HCT116 (cell line): ENCODE results near the gene KCNQ1OT1. TPM values are rescaled to one million over a fixed set of nuclear protein-coding genes. Genes with fewer than 3 reads are reported as not detected.

ENCODE experiments used
- ATAC-seq: fragments of 200-7000 bp; cut with Tn5 transposase; 2 replicates; pipeline ENCODE4 v1.9.1; 2020; ENCODE audit warnings: mild to moderate bottlenecking, moderate library complexity
- BruUV-seq: library from RNA; stranded (reverse); fragments of 400-500 nt; replicated peaks from 2 replicates; lab custom pipeline; 2021; lab: Mats Ljungman, UMichigan
- CTCF ChIA-PET: fragments of 300-600 bp; sonication (Branson Sonifier 250); formaldehyde crosslinking; loops from one replicate; lab custom pipeline; 2021; ENCODE audit warnings: antibody characterized with exemption; lab: Charles Lee
- POLR2A ChIA-PET: fragments of 300-600, 350-600 bp; sonication (Branson Sonifier 250); formaldehyde crosslinking; loops from one replicate; lab custom pipeline; 2021; ENCODE audit warnings: antibody characterized with exemption; lab: Charles Lee
- RAD21 ChIA-PET, 2 experiments: fragments of 300-600 bp; sonication (Branson Sonifier 250); formaldehyde crosslinking; loops; one replicate each; lab custom pipeline; 2023; ENCODE audit warnings: low total read pairs in 2 of 2; ENCODE audit not compliant: uncharacterized antibody in 2 of 2, unreplicated experiment in 2 of 2, low non-redundant PET in 1 of 2; lab: Charles Lee
- DNase-seq: peaks from one replicate; pipeline ENCODE4 v3.0.0-alpha.2; 2010; ENCODE audit warnings: low read depth, low spot score
- H2AFZ ChIP-seq: fragments of 200-600 bp; shearing (Covaris generic), sonication (generic); 2 replicates; pipeline ENCODE4 v1.6.1; 2017; ENCODE audit warnings: low read depth, mixed run types, mixed read lengths, antibody characterized with exemption, low read length; ENCODE audit not compliant: poor library complexity, severe bottlenecking
- H3K27ac ChIP-seq: 2 replicates; pipeline ENCODE4 v1.5.1; 2012; ENCODE audit warnings: low read depth, low read length
- H3K27me3 ChIP-seq: fragments of 200-600 bp; sonication (generic); 2 replicates; pipeline ENCODE4 v1.6.1; 2016; ENCODE audit warnings: mixed run types, low read length, mixed read lengths; ENCODE audit not compliant: insufficient read depth
- H3K36me3 ChIP-seq, 2 experiments: fragments of 200-500 bp in 1 of 2; fragments of 200-600 bp in 1 of 2; sonication (Bioruptor generic) in 1 of 2; sonication (generic) in 1 of 2; 2 replicates each; pipeline versions ENCODE4 v1.5.1 to v1.6.1; 2014 to 2016; ENCODE audit warnings: low read length in 2 of 2, inconsistent platforms in 1 of 2, mixed read lengths in 1 of 2, mixed run types in 1 of 2; ENCODE audit not compliant: insufficient read depth in 2 of 2, control insufficient read depth in 1 of 2
- H3K4me1 ChIP-seq, 2 experiments: fragments of 200-600 bp in 1 of 2; sonication (generic) in 1 of 2; 2 replicates each; pipeline versions ENCODE4 v1.5.1 to v1.6.1; 2012 to 2017; ENCODE audit warnings: low read length in 2 of 2, inconsistent platforms in 1 of 2, mild to moderate bottlenecking in 1 of 2, mixed read lengths in 1 of 2, mixed run types in 1 of 2, moderate library complexity in 1 of 2; ENCODE audit not compliant: insufficient read depth in 2 of 2, control insufficient read depth in 1 of 2
- H3K4me2 ChIP-seq: fragments of 200-600 bp; sonication (generic); 2 replicates; pipeline ENCODE4 v1.6.1; 2017; ENCODE audit warnings: mixed run types, low read length, mixed read lengths
- H3K4me3 ChIP-seq, 2 experiments: fragments of 200-600 bp in 1 of 2; sonication (generic) in 1 of 2; replicated peaks in 1 of 2; 2 replicates each; pipeline ENCODE4 v1.5.1; 2011 to 2016; ENCODE audit warnings: low read length in 2 of 2, control low read depth in 1 of 2, low read depth in 1 of 2, mild to moderate bottlenecking in 1 of 2, mixed read lengths in 1 of 2, mixed run types in 1 of 2
- H3K79me2 ChIP-seq: fragments of 200-600 bp; sonication (generic); 2 replicates; pipeline ENCODE4 v1.6.1; 2017; ENCODE audit warnings: mild to moderate bottlenecking, mixed run types, low read length, moderate library complexity, mixed read lengths; ENCODE audit not compliant: insufficient read depth
- H3K9ac ChIP-seq: fragments of 200-600 bp; sonication (generic); 2 replicates; pipeline ENCODE4 v1.6.1; 2016; ENCODE audit warnings: low read length, mixed read lengths
- H3K9me2 ChIP-seq: fragments of 200-600 bp; sonication (generic), shearing (Covaris generic); 2 replicates; pipeline ENCODE4 v1.6.1; 2017; ENCODE audit warnings: mixed run types, mild to moderate bottlenecking, moderate library complexity; ENCODE audit not compliant: insufficient read depth
- H3K9me3 ChIP-seq, 2 experiments: fragments of 200-500 bp in 1 of 2; fragments of 200-600 bp in 1 of 2; sonication (Bioruptor generic) in 1 of 2; sonication (generic) in 1 of 2; 2 replicates each; pipeline ENCODE4 v1.6.1; 2014 to 2017; ENCODE audit warnings: low read length in 2 of 2, mixed read lengths in 2 of 2, inconsistent platforms in 1 of 2, low read depth in 1 of 2, mild to moderate bottlenecking in 1 of 2, mixed run types in 1 of 2, moderate library complexity in 1 of 2; ENCODE audit not compliant: control insufficient read depth in 1 of 2, insufficient read depth in 1 of 2
- H4K20me1 ChIP-seq: fragments of 200-600 bp; sonication (generic), shearing (Covaris generic); 2 replicates; pipeline ENCODE4 v1.6.1; 2017; ENCODE audit warnings: mixed run types, mild to moderate bottlenecking, moderate library complexity; ENCODE audit not compliant: insufficient read depth
- CEBPB ChIP-seq: IDR thresholded peaks from 2 replicates; pipeline ENCODE4 v1.6.1; 2012; ENCODE audit warnings: low read depth
- EGR1 ChIP-seq: IDR thresholded peaks from 2 replicates; pipeline ENCODE4 v1.6.1; 2012; ENCODE audit warnings: low read depth
- ELF1 ChIP-seq: IDR thresholded peaks from 2 replicates; pipeline ENCODE4 v1.6.1; 2012; ENCODE audit warnings: low read depth, borderline replicate concordance
- RAD21 ChIP-seq: IDR thresholded peaks from 2 replicates; pipeline ENCODE4 v1.6.1; 2012; ENCODE audit warnings: low read depth, mild to moderate bottlenecking
- SP1 ChIP-seq: IDR thresholded peaks from 2 replicates; pipeline ENCODE4 v1.6.1; 2012; ENCODE audit warnings: low read depth
- SRF ChIP-seq: IDR thresholded peaks from 2 replicates; pipeline ENCODE4 v1.6.1; 2012; ENCODE audit warnings: low read depth
- YY1 ChIP-seq: IDR thresholded peaks from 2 replicates; pipeline ENCODE4 v1.6.1; 2011; ENCODE audit warnings: low read length, low read depth, moderate library complexity, mild to moderate bottlenecking; ENCODE audit not compliant: insufficient replicate concordance; ENCODE audit errors: extremely low read depth
- ZFX ChIP-seq: fragments of 450-650 bp; IDR thresholded peaks from 2 replicates; pipeline ENCODE4 v1.6.1; 2017
- ZNF274 ChIP-seq: fragments of 200-500 bp; sonication (Bioruptor generic); IDR thresholded peaks from 2 replicates; pipeline ENCODE4 v1.6.1; 2014; ENCODE audit warnings: mild to moderate bottlenecking, low read depth, low read length, inconsistent platforms
- intact Hi-C: fragments of 100-400 bp; cut with micrococcal nuclease; formaldehyde crosslinking; loops from 2 replicates; pipeline ENCODE4 v1.10.0; 2022
- total RNA-seq: library from RNA; stranded (reverse); gene quantifications from one replicate; pipeline ENCODE4 v1.2.1, GENCODE V29; 2021; ENCODE audit not compliant: unreplicated experiment
- TF ChIP-seq, protein P1 (sequence below): IDR thresholded peaks from 2 replicates; pipeline ENCODE4 v1.6.1; 2012; ENCODE audit warnings: low read depth
- TF ChIP-seq, protein P2 (sequence below): IDR thresholded peaks from 2 replicates; pipeline ENCODE4 v1.6.1; 2012

KCNQ1OT1 gene
- total RNA-seq, 1 experiment from 2014 or later = 1.1 TPM

DNA sequence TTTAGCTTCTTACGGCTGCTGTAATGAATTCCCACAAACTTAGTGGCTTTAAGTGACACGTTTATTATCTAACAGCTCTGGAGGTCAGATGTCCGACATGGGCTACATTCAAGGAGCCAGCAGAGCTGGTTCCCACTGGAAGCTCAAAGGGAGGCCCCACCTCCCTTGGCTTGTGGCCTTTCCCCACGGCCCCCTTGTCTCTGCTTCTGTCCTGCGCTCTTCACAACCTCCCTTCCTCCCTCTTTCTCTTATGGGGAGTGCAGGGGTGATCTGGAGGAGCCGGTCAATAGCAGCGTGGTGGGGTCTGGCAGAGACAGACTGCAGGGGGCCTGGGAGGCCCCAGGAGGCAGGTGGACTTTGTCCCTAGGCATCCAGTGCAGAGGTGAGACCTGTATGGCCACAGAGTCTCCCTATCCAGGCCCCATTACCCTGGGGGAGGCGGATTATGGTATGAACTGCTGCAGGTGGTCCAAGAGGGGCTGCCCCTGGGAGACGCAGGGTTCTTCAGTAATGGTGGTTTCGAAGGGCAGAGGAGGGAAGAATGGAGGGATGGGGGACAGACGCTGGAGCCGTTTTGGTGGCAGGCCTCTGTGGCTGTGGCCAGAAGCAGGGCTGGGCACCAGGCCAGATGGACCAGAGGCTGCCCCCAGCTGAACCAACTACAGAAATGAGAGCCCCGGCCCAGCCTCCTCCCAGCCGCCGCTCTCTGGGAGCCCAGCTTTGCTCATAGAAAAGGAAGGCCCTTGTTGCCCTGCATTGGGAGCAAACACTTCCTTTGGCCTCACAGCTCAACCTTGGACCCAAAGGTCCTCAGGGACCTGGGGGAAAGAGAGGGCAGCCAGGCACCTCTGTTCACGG is 30.7 kb upstream of the KCNQ1OT1 start:
- Histone ChIP-seq H3K36me3 (no peaks in the 10 kb centered on the region), H3K4me2 (no peak overlapping the region), H3K4me3 (no peak overlapping the region), H3K4me1 (no peaks in the 10 kb centered on the region), H3K27ac (no peak overlapping the region), H3K27me3 (no peaks in the 10 kb centered on the region), H3K9me2 (no peaks in the 10 kb centered on the region), H3K79me2 (no peaks in the 10 kb centered on the region), H3K9ac (no peak overlapping the region), H3K9me3 (no peaks in the 10 kb centered on the region), H4K20me1 (no peaks in the 10 kb centered on the region), H2AFZ (no peak overlapping the region)
- no peak for TF ChIP-seq RAD21
- TF ChIP-seq CEBPB = no peak
- no peak for TF ChIP-seq YY1
- no peak for TF ChIP-seq SP1
- TF ChIP-seq, protein P1, sequence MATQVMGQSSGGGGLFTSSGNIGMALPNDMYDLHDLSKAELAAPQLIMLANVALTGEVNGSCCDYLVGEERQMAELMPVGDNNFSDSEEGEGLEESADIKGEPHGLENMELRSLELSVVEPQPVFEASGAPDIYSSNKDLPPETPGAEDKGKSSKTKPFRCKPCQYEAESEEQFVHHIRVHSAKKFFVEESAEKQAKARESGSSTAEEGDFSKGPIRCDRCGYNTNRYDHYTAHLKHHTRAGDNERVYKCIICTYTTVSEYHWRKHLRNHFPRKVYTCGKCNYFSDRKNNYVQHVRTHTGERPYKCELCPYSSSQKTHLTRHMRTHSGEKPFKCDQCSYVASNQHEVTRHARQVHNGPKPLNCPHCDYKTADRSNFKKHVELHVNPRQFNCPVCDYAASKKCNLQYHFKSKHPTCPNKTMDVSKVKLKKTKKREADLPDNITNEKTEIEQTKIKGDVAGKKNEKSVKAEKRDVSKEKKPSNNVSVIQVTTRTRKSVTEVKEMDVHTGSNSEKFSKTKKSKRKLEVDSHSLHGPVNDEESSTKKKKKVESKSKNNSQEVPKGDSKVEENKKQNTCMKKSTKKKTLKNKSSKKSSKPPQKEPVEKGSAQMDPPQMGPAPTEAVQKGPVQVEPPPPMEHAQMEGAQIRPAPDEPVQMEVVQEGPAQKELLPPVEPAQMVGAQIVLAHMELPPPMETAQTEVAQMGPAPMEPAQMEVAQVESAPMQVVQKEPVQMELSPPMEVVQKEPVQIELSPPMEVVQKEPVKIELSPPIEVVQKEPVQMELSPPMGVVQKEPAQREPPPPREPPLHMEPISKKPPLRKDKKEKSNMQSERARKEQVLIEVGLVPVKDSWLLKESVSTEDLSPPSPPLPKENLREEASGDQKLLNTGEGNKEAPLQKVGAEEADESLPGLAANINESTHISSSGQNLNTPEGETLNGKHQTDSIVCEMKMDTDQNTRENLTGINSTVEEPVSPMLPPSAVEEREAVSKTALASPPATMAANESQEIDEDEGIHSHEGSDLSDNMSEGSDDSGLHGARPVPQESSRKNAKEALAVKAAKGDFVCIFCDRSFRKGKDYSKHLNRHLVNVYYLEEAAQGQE = no peak
- TF ChIP-seq ELF1 = no peak
- no peak for TF ChIP-seq EGR1
- TF ChIP-seq ZFX = no peak
- no peak for TF ChIP-seq ZNF274
- TF ChIP-seq, protein P2, sequence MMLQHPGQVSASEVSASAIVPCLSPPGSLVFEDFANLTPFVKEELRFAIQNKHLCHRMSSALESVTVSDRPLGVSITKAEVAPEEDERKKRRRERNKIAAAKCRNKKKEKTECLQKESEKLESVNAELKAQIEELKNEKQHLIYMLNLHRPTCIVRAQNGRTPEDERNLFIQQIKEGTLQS = no peak
- no peak for TF ChIP-seq SRF
- ChIA-PET RAD21 (no interaction called here), CTCF (no interaction called here), POLR2A (no interaction called here)
- DNase-seq (no peak), ATAC-seq (no peak)
- BruUV-seq = no TSS peak
- intact Hi-C loops = no loop called here
